Measurements from ENCODE around the gene OR51B2. TPM values are rescaled to one million over a fixed set of nuclear protein-coding genes. Genes with fewer than 3 reads are reported as not detected.
"Not testable (repeated sequence)": the region's sequence is repeated elsewhere in the genome, so short reads cannot be mapped to it uniquely, and the experiment has no call there.

OR51B2 gene
- total RNA-seq, 4 donors from 2014 or later = not detected

DNA sequence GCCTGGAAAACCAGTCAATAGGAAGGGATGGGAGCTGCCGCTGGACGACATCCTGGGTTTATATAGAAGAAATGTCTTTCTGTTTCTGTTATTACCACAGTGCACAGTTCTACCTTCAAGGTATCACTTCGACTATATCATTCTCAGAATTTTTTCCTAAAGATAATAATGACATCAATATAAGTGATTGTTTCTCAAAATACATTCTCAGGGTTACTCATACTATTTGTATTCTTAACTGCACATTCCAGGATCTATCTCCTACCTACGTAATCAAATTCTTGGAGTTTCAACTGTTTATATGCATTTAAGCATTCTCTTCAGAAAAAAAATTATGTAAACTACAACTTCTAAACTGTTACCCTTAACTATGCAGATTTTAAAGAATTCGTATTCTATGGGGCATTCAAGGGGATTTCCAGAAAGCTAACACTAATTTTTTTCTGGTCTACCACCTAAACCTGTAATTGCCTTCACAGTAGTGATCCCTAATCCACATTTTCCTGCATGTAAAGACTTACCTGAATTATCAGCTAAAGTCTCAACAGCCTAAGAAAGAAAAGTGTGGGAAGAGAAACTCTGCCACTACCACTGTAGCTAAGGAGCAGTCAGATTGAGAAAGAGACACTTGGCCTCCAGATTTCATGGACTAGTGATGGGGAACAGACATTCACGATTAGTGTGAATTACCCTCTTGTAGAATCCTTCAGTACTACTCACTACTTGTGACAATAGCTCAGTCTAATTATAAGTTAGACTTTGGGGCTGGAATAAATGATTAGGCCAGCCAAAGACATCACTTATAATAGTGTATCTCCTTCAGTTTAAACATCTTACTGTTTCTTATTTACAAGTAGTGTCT, 19.6 kb upstream of the OR51B2 start, which contains the start of gene OR51B5:
OR51B5 (minus strand) TSS at position 51 of the 862 bp plus-strand sequence; CDS start at position 51, 0 bp downstream.
- intact Hi-C loops (cut with DNase I; ENCODE audit: low total_unique reads) = no loop called here
- Histone ChIP-seq H3K4me1 (no peaks in the 10 kb centered on the region), H3K9me3 (no peaks in the 10 kb centered on the region), H3K4me3 (no peak within 1 kb of the TSS), H3K27me3 (no peaks in the 10 kb centered on the region), H3K36me3 (no peaks in the 10 kb centered on the region), H3K27ac (no peak within 1 kb of the TSS)
- in situ Hi-C loops (cut with MboI; ENCODE audit: low pct_ligation_motif_present in 1 of 4, low pct_unique_long_range_greater_than_20kb in 1 of 4, low sequenced_read_pairs in 3 of 4) = no loop called here
- WGBS, 2 donors (ENCODE audit: low coverage in 1 of 2) = 67 to 76% methylated on average over 6 of the region's 6 CpGs
- DNase-seq = no peak
- TF ChIP-seq POLR2AphosphoS5 (IDR thresholded peaks at IDR 0.05) (no peak), POLR2A (IDR thresholded peaks at IDR 0.05) (no peak), EP300 (IDR thresholded peaks at IDR 0.05; ENCODE audit: low read depth) (no peak)
- TF ChIP-seq, protein P1, sequence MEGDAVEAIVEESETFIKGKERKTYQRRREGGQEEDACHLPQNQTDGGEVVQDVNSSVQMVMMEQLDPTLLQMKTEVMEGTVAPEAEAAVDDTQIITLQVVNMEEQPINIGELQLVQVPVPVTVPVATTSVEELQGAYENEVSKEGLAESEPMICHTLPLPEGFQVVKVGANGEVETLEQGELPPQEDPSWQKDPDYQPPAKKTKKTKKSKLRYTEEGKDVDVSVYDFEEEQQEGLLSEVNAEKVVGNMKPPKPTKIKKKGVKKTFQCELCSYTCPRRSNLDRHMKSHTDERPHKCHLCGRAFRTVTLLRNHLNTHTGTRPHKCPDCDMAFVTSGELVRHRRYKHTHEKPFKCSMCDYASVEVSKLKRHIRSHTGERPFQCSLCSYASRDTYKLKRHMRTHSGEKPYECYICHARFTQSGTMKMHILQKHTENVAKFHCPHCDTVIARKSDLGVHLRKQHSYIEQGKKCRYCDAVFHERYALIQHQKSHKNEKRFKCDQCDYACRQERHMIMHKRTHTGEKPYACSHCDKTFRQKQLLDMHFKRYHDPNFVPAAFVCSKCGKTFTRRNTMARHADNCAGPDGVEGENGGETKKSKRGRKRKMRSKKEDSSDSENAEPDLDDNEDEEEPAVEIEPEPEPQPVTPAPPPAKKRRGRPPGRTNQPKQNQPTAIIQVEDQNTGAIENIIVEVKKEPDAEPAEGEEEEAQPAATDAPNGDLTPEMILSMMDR (IDR thresholded peaks at IDR 0.05) = no peak

DNA sequence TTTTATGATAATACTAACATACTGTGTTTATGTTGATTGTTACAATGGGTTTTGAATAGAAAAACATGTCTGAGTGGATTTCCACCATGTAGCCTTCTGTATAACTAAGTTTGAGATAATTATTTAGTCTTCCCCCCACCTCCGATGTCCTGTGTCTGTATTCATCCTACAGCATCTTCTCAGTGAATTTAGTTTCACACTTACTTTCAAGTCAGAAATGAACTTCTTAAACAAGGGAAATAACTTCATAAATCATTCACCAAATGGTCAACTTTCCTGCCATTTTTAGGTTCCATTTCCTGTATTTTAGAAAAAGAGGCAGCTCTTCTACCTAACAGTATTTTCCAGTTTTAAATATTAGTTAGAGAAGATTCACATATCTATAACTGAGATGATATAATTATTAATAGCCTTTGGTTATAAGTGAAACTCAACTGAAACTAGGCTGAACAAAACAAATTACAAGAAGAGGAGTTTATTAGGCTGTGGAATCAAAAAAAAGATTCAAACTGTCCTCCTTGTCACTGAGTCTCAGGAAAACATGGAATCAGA, 15.8 kb upstream of the OR51B2 start:
- WGBS, 2 donors (ENCODE audit: low coverage in 1 of 2) = 80 to 94% methylated on average over 1 of the region's 1 CpG
- Histone ChIP-seq H3K4me3 (no peak overlapping the region), H3K4me1 (no peaks in the 10 kb centered on the region), H3K36me3 (no peaks in the 10 kb centered on the region), H3K27me3 (no peaks in the 10 kb centered on the region), H3K9me3 (no peaks in the 10 kb centered on the region), H3K27ac (no peak overlapping the region)
- in situ Hi-C loops (cut with MboI; ENCODE audit: low pct_ligation_motif_present in 1 of 4, low pct_unique_long_range_greater_than_20kb in 1 of 4, low sequenced_read_pairs in 3 of 4) (no loop called here), intact Hi-C loops (cut with DNase I; ENCODE audit: low total_unique reads) (no loop called here)
- DNase-seq = no peak
- no peak for TF ChIP-seq POLR2A (IDR thresholded peaks at IDR 0.05)
- TF ChIP-seq, protein P1 (IDR thresholded peaks at IDR 0.05) = no peak
- no peak for TF ChIP-seq POLR2AphosphoS5 (IDR thresholded peaks at IDR 0.05)
- TF ChIP-seq EP300 (IDR thresholded peaks at IDR 0.05; ENCODE audit: low read depth) = no peak

DNA sequence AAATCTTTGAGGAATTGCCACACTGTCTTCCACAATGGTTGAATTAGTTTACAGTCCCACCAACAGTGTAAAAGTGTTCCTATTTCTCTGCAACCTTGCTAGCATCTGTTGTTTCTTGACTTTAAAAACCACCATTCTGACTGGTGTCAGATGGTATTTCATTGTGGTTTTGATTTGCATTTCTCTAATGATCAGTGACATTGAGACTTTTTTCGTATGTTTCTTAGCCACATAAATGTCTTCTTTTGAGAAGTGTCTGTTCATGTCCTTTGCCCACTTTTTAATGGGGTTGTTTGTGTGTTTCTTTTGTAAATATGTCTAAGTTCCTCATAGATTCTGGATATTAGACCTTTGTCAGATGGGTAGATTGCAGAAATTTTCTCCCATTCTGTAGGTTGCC, 13.2 kb upstream of the OR51B2 start:
- H3K4me3 ChIP-seq; H3K27ac ChIP-seq; DNase-seq; intact Hi-C loops (cut with DNase I; ENCODE audit: low total_unique reads); H3K36me3 ChIP-seq; in situ Hi-C loops (cut with MboI; ENCODE audit: low pct_ligation_motif_present in 1 of 4, low pct_unique_long_range_greater_than_20kb in 1 of 4, low sequenced_read_pairs in 3 of 4); H3K4me1 ChIP-seq; H3K27me3 ChIP-seq; H3K9me3 ChIP-seq: not testable (repeated sequence)
- 64 to 72% methylated on average over 1 of the region's 1 CpG for WGBS, 2 donors (ENCODE audit: low coverage in 1 of 2)

DNA sequence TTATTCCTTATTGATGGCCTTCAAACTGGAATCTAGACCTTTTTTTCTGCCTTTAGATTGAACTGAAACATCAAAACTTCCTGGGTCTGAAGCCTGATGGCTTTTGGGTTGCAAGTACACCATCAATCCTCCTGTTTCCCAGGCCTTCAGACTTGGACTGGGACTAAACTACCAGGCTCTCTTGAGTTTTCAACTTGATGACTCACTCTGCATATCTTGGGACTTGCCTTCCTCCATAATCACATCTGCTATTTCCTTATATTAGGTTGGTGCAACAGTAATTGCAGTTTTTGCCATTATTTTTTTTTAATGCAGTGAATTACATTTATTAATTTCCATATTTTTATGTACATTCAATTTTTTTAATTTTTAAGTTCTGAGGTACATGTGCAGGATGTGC, 12.2 kb upstream of the OR51B2 start:
- no peak for TF ChIP-seq EP300 (IDR thresholded peaks at IDR 0.05; ENCODE audit: low read depth)
- TF ChIP-seq POLR2A (IDR thresholded peaks at IDR 0.05) = no peak
- no peak for TF ChIP-seq POLR2AphosphoS5 (IDR thresholded peaks at IDR 0.05)
- TF ChIP-seq, protein P1 (IDR thresholded peaks at IDR 0.05) = no peak
- in situ Hi-C loops (cut with MboI; ENCODE audit: low pct_ligation_motif_present in 1 of 4, low pct_unique_long_range_greater_than_20kb in 1 of 4, low sequenced_read_pairs in 3 of 4) = no loop called here
- intact Hi-C loops (cut with DNase I; ENCODE audit: low total_unique reads) = no loop called here

More for the DNA sequence above, 12.2 kb upstream of the OR51B2 start:
- Histone ChIP-seq H3K9me3 (no peaks in the 10 kb centered on the region), H3K4me1 (no peaks in the 10 kb centered on the region), H3K27ac (no peak overlapping the region), H3K36me3 (no peaks in the 10 kb centered on the region), H3K27me3 (no peaks in the 10 kb centered on the region), H3K4me3 (no peak overlapping the region)
- no peak for DNase-seq
